HL-60 (cell line): ENCODE data around the gene TP53I3.

Experiments
- DNase-seq, 2 experiments: peaks; one replicate each; pipeline ENCODE4 v3.0.0-alpha.2; 2010 to 2020; ENCODE audit warnings: low read depth in 1 of 2, low spot score in 1 of 2
- H3K27ac ChIP-seq: fragments of 250-450 bp; sonication (Bioruptor Pico); replicated peaks from 2 replicates; pipeline ENCODE4 v1.5.1; 2020; ENCODE audit warnings: mild to moderate bottlenecking, moderate library complexity
- H3K27me3 ChIP-seq: fragments of 250-450 bp; sonication (Bioruptor Pico); 2 replicates; pipeline ENCODE4 v1.5.1; 2021; ENCODE audit warnings: mild to moderate bottlenecking, moderate library complexity; ENCODE audit not compliant: insufficient read depth, poor library complexity, severe bottlenecking
- H3K4me3 ChIP-seq: replicated peaks from 2 replicates; pipeline ENCODE4 v1.5.1; 2011; ENCODE audit warnings: mild to moderate bottlenecking, control low read depth, low read length; ENCODE audit not compliant: insufficient read depth
- CTCF ChIP-seq: IDR thresholded peaks from one replicate; pipeline ENCODE4 v1.5.1; 2011; ENCODE audit warnings: low read length, control low read depth, inconsistent platforms; ENCODE audit not compliant: insufficient read depth
- GABPA ChIP-seq: IDR thresholded peaks from 2 replicates; pipeline ENCODE4 v1.6.1; 2012; ENCODE audit warnings: low read depth
- POLR2AphosphoS5 ChIP-seq: IDR thresholded peaks from 2 replicates; pipeline ENCODE4 v1.6.1; 2012; ENCODE audit warnings: low read depth
- REST ChIP-seq: IDR thresholded peaks from 2 replicates; pipeline ENCODE4 v1.6.1; 2012; ENCODE audit warnings: low read depth; ENCODE audit not compliant: insufficient replicate concordance
- SPI1 ChIP-seq: IDR thresholded peaks from 2 replicates; pipeline ENCODE4 v1.6.1; 2012; ENCODE audit warnings: low read depth, mild to moderate bottlenecking, borderline replicate concordance

TP53I3 gene

GRCh38 chr2:24038786-24039499, 45.7 kb downstream of the TP53I3 start:
- H3K27ac ChIP-seq = no peak overlapping the region
- no peaks in the 10 kb centered on the region for H3K27me3 ChIP-seq
- TF ChIP-seq REST = no peak
- TF ChIP-seq SPI1 = no peak
- TF ChIP-seq POLR2AphosphoS5 = no peak
- no peak for TF ChIP-seq CTCF
- TF ChIP-seq GABPA = no peak
- no peak overlapping the region for H3K4me3 ChIP-seq
- no peak for DNase-seq
